OCI-LY7 (cell line): ENCODE results near the gene DNASE1L1. TPM values are rescaled to one million over a fixed set of nuclear protein-coding genes. Genes with fewer than 3 reads are reported as not detected.

ENCODE experiments used
- BruUV-seq: library from RNA; stranded (reverse); fragments of 400-500 nt; replicated peaks from 2 replicates; lab custom pipeline; 2021; lab: Mats Ljungman, UMichigan
- CTCF ChIA-PET: fragments of 300-600 bp; sonication (Branson Sonifier 250); formaldehyde crosslinking; loops from one replicate; lab custom pipeline; 2022; ENCODE audit warnings: antibody characterized with exemption; ENCODE audit not compliant: unreplicated experiment; lab: Charles Lee
- POLR2A ChIA-PET: fragments of 300-600 bp; sonication (Branson Sonifier 250); formaldehyde crosslinking; loops from one replicate; lab custom pipeline; 2022; ENCODE audit warnings: antibody characterized with exemption; lab: Charles Lee
- DNase-seq: peaks from one replicate; pipeline ENCODE4 v3.0.0-alpha.2; 2015; ENCODE audit warnings: low spot score
- H2AFZ ChIP-seq: fragments of 200-600 bp; sonication (generic), shearing (Covaris generic); 2 replicates; pipeline ENCODE4 v1.6.1; 2014; ENCODE audit warnings: mild to moderate bottlenecking, antibody characterized with exemption, low read length, moderate library complexity
- H3K27ac ChIP-seq: fragments of 200-600 bp; sonication (generic); 2 replicates; pipeline ENCODE4 v1.5.1; 2014; ENCODE audit warnings: mixed run types, low read depth, mild to moderate bottlenecking, moderate library complexity, low read length, inconsistent platforms; ENCODE audit not compliant: poor library complexity, severe bottlenecking
- H3K36me3 ChIP-seq: fragments of 200-600 bp; sonication (generic); 2 replicates; pipeline ENCODE4 v1.6.1; 2014; ENCODE audit warnings: mild to moderate bottlenecking, antibody characterized with exemption, low read length, moderate library complexity, mixed read lengths; ENCODE audit not compliant: insufficient read depth
- H3K4me1 ChIP-seq: fragments of 200-600 bp; sonication (generic); 2 replicates; pipeline ENCODE4 v1.5.1; 2014; ENCODE audit warnings: mild to moderate bottlenecking, low read length; ENCODE audit not compliant: insufficient read depth, poor library complexity, severe bottlenecking
- H3K4me2 ChIP-seq: fragments of 200-600 bp; sonication (generic); 2 replicates; pipeline ENCODE4 v1.6.1; 2014; ENCODE audit warnings: mild to moderate bottlenecking, low read length
- H3K4me3 ChIP-seq: fragments of 200-600 bp; sonication (generic); 2 replicates; pipeline ENCODE4 v1.5.1; 2014; ENCODE audit warnings: mild to moderate bottlenecking, low read depth, low read length; ENCODE audit not compliant: poor library complexity, severe bottlenecking
- H3K79me2 ChIP-seq: fragments of 200-600 bp; sonication (generic); 2 replicates; pipeline ENCODE4 v1.6.1; 2016; ENCODE audit warnings: low read depth, mild to moderate bottlenecking, low read length, moderate library complexity, mixed read lengths; ENCODE audit not compliant: insufficient read depth
- H3K9me2 ChIP-seq: fragments of 200-600 bp; sonication (generic); 2 replicates; pipeline ENCODE4 v1.6.1; 2016; ENCODE audit warnings: mild to moderate bottlenecking, low read length, mixed read lengths; ENCODE audit not compliant: insufficient read depth
- H3K9me3 ChIP-seq: fragments of 200-600 bp; sonication (generic); 2 replicates; pipeline ENCODE4 v1.6.1; 2014; ENCODE audit warnings: mild to moderate bottlenecking, mixed run types, low read length, mixed read lengths
- H4K20me1 ChIP-seq: fragments of 200-600 bp; sonication (generic); 2 replicates; pipeline ENCODE4 v1.6.1; 2014; ENCODE audit warnings: mild to moderate bottlenecking, antibody characterized with exemption, low read length, moderate library complexity, mixed read lengths; ENCODE audit not compliant: insufficient read depth
- EZH2phosphoT487 ChIP-seq: fragments of 200-600 bp; sonication (generic); IDR thresholded peaks from 2 replicates; pipeline ENCODE4 v1.6.1; 2018; ENCODE audit warnings: low read depth, borderline replicate concordance, mild to moderate bottlenecking, mixed run types, antibody characterized with exemption, low read length, moderate library complexity, mixed read lengths
- intact Hi-C: fragments of 100-400 bp; cut with micrococcal nuclease; formaldehyde crosslinking; loops from one replicate; pipeline ENCODE4 v1.10.0; 2022; ENCODE audit not compliant: unreplicated experiment
- total RNA-seq, 2 experiments: library from RNA; depleted of rRNA in 1 of 2; stranded (reverse); fragments of >200 nt in 1 of 2; shearing (Covaris generic) in 1 of 2; gene quantifications; 2 replicates each; pipeline ENCODE4 v1.2.3, GENCODE V29; 2014 to 2022
- TF ChIP-seq, protein P1 (sequence below): fragments of 200-600 bp; sonication (generic); conservative IDR thresholded peaks from 2 replicates; pipeline ENCODE4 v1.5.1; 2014; ENCODE audit warnings: mild to moderate bottlenecking, antibody characterized with exemption, low read length, moderate library complexity, mixed read lengths

Gene DNASE1L1
- total RNA-seq, 2 experiments from 2014 or later, result 23.1 to 30.1 TPM

DNA sequence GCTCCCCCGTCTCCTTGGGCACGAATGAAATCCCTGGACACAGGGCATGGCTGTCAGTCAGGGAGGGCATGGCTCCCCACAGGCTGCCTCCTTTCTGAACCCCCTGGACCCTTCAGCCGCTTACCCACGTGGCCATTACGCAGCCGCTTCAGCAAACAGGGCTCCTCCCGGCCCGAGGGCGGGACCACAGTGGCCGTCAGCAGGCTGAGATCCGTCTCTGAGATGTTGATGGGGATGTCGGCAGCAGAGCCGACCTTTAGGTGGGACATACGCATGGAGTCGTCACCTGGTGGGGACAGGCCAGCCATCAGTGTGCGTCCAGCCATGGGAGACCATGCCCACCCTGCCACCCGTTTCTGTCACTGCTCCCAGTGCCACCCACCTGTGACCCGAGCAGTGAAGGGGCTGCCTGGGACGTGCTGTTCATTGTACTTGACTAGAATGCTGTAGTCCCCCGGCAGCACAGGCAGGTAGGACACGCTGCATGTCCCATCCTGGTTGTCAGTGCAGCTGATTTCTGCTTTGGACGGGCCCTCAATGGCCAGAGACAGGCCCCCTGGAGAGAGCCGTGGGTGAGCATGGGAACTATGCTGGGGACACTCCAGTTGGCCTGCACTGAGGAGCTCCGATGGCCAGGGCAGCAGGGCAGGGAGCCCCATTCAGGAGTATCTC is 55.7 kb downstream of the DNASE1L1 start:
- Histone ChIP-seq H2AFZ (no peak overlapping the region), H3K9me3 (no peaks in the 10 kb centered on the region), H3K4me2 (no peak overlapping the region), H3K36me3 (peaks cover 51% of the 10 kb centered on the region), H3K79me2 (no peaks in the 10 kb centered on the region), H4K20me1 (no peaks in the 10 kb centered on the region), H3K4me3 (no peak overlapping the region), H3K9me2 (no peaks in the 10 kb centered on the region), H3K27ac (no peak overlapping the region), H3K4me1 (no peaks in the 10 kb centered on the region)
- ChIA-PET POLR2A (no interaction called here), CTCF (no interaction called here)
- no TSS peak for BruUV-seq
- no peak for TF ChIP-seq EZH2phosphoT487
- TF ChIP-seq, protein P1, sequence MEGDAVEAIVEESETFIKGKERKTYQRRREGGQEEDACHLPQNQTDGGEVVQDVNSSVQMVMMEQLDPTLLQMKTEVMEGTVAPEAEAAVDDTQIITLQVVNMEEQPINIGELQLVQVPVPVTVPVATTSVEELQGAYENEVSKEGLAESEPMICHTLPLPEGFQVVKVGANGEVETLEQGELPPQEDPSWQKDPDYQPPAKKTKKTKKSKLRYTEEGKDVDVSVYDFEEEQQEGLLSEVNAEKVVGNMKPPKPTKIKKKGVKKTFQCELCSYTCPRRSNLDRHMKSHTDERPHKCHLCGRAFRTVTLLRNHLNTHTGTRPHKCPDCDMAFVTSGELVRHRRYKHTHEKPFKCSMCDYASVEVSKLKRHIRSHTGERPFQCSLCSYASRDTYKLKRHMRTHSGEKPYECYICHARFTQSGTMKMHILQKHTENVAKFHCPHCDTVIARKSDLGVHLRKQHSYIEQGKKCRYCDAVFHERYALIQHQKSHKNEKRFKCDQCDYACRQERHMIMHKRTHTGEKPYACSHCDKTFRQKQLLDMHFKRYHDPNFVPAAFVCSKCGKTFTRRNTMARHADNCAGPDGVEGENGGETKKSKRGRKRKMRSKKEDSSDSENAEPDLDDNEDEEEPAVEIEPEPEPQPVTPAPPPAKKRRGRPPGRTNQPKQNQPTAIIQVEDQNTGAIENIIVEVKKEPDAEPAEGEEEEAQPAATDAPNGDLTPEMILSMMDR, result no peak
- DNase-seq, result no peak
- intact Hi-C loops, result no loop called here

DNA sequence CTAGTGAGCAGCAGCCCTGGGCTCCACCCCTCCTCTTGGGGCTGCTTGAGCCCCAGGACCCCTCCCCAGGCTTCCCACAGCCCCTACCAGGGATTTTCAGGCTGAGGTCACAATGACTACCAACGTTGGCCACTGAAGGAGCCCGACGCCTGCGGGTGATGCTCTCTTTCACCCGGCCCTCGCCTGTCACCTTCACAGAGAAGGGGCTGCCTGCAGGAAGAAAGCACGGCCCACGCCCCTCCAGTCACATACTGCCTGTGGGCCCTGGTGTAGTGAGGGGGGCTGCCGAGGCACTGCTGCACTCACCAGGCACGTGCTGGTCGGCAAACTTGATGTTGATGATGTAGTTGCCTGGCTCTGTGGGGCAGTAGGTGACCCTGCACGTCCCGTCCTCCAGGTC is 56.6 kb downstream of the DNASE1L1 start:
- Histone ChIP-seq H3K4me3 (no peak overlapping the region), H4K20me1 (no peaks in the 10 kb centered on the region), H3K36me3 (peaks cover 47% of the 10 kb centered on the region), H3K4me2 (no peak overlapping the region), H3K9me3 (no peaks in the 10 kb centered on the region), H3K4me1 (no peaks in the 10 kb centered on the region), H3K79me2 (no peaks in the 10 kb centered on the region), H3K27ac (no peak overlapping the region), H2AFZ (no peak overlapping the region), H3K9me2 (no peaks in the 10 kb centered on the region)
- DNase-seq, result no peak
- intact Hi-C loops, result no loop called here
- BruUV-seq, result TSS peak; percentile 77
- ChIA-PET CTCF (no interaction called here), POLR2A (no interaction called here)
- no peak for TF ChIP-seq EZH2phosphoT487
- TF ChIP-seq, protein P1, result no peak

DNA sequence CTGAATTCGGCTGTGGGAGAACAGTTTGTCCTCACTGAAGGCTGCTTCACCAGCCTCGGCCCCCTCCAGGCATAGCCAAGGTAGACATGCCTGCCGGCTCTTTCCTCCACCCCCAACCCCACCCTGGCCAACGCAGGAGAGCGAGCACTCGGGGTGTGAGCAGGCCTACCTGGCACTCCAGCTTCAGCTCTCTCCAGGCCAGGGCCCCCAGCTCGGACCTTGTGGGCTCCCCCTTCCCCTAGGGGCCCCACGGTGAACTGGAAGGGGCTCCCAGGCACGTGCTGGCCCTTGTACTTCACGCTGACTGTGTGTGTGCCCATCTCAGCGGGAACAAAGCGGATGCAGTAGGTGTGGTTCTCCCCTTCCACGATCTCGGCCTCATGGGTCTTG is 57.0 kb downstream of the DNASE1L1 start:
- CTCF ChIA-PET, result no interaction called here
- no peak overlapping the region for H3K27ac ChIP-seq
- no peaks in the 10 kb centered on the region for H3K79me2 ChIP-seq
- BruUV-seq, result no TSS peak
- H4K20me1 ChIP-seq, result no peaks in the 10 kb centered on the region
- intact Hi-C loops, result no loop called here
- no peak for TF ChIP-seq EZH2phosphoT487
- TF ChIP-seq, protein P1, result no peak
- peaks cover 43% of the 10 kb centered on the region for H3K36me3 ChIP-seq
- H3K4me3 ChIP-seq, result no peak overlapping the region
- no peaks in the 10 kb centered on the region for H3K9me2 ChIP-seq
- no peaks in the 10 kb centered on the region for H3K4me1 ChIP-seq
- no peak overlapping the region for H3K4me2 ChIP-seq
- H2AFZ ChIP-seq, result no peak overlapping the region
- no peak for DNase-seq
- no peaks in the 10 kb centered on the region for H3K9me3 ChIP-seq
- POLR2A ChIA-PET, result no interaction called here
